Right lobe of liver (tissue), 4 donors: Measurements from ENCODE around the gene SLC29A3.

Experiments used
- CTCF ChIP-seq, 4 donors: fragments of 200-600 bp in 3 of 4; fragments of 450-650 bp in 1 of 4; IDR thresholded peaks; one replicate each; pipeline versions ENCODE4 v1.5.1 to v1.8.0; 2016 to 2022; ENCODE audit warnings: antibody characterized with exemption in 4 of 4, mild to moderate bottlenecking in 2 of 4
- POLR2A ChIP-seq: fragments of 450-650 bp; IDR thresholded peaks from one replicate; pipeline ENCODE4 v1.6.1; 2017; ENCODE audit warnings: antibody characterized with exemption, mild to moderate bottlenecking
- donor health status: DM: no; HTN: no; CAD: no.
- donor health status: DM: no; HTN: no; CAD: no.
- donor health status: DM: no; HTN: yes; CAD: no.

- TF ChIP-seq POLR2A (no peak), CTCF (IDR thresholded peaks at IDR 0.05) (no peak)
Observed at GRCh38 chr10:71308244-71308643, 10.8 kb upstream of the SLC29A3 start.
